ENCODE results near the gene PGBD5. TPM values are rescaled to one million over a fixed set of nuclear protein-coding genes. Genes with fewer than 3 reads are reported as not detected.

PGBD5 gene
- total and polyA plus RNA-seq, 2 of the 13 experiments (the other 11 are each of a cell fraction or from before 2014, with no cell fraction given) = 0.04 to 0.13 TPM

- TF ChIP-seq ZNF30 (CRISPR knock-in tag; IDR thresholded peaks at IDR 0.05) = no peak
- TF ChIP-seq ZNF432 (CRISPR knock-in tag; IDR thresholded peaks at IDR 0.05; ENCODE audit: borderline replicate concordance) = no peak
- no peak for TF ChIP-seq HMGXB4 (CRISPR knock-in tag; IDR thresholded peaks at IDR 0.05; ENCODE audit: borderline replicate concordance in 1 of 2, low read depth in 1 of 2)
- BruUV-seq (replicated peaks) = no TSS peak
- WGBS (ENCODE audit: low lambda C conversion rate) = 2% methylated on average over 10 of the region's 10 CpGs
- Histone ChIP-seq H2AFZ (ENCODE audit: low read length) (no peak overlapping the region), H3K27me3 (ENCODE audit: control insufficient read depth in 1 of 2, insufficient read depth in 2 of 2, low read length in 2 of 2) (peaks cover 0 to 3% of the 10 kb centered on the region in 2 experiments; a peak in 1 of 5 replicates), H3K27ac (ENCODE audit: extremely low read length, insufficient read depth, low read length) (no peak overlapping the region), H3K36me3 (replicated peaks in 1 of 2; ENCODE audit: control insufficient read depth in 1 of 2, insufficient read depth in 2 of 2, low read length in 2 of 2) (no peaks in the 10 kb centered on the region), H3K9ac (ENCODE audit: insufficient read depth, low read depth, low read length) (no peak overlapping the region), H3K79me2 (ENCODE audit: insufficient read depth, low read length) (no peaks in the 10 kb centered on the region), H4K20me1 (ENCODE audit: insufficient read depth, low read length) (no peaks in the 10 kb centered on the region), H3K4me1 (ENCODE audit: insufficient read depth, low read length) (no peaks in the 10 kb centered on the region), H3K9me3 (ENCODE audit: low read length) (peaks cover 3% of the 10 kb centered on the region; the same call in 1 of the 2 replicates), H3K4me3 (replicated peaks in 1 of 3; ENCODE audit: insufficient read depth in 1 of 3, low read depth in 2 of 3, low read length in 3 of 3) (no peak overlapping the region), H3K4me2 (ENCODE audit: low read depth, low read length) (no peak overlapping the region)
- ATAC-seq = no peak
- no peak for DNase-seq (ENCODE audit: low spot score)
- FAIRE-seq = no peak
- in situ Hi-C loops (cut with HindIII; ENCODE audit: extremely low pct_ligation_motif_present, low pct_unique_long_range_greater_than_20kb) (no loop called here), intact Hi-C loops (cut with micrococcal nuclease; ENCODE audit: unreplicated experiment) (no loop called here)
- POLR2A ChIA-PET = no interaction called here
- CTCF ChIA-PET (ENCODE audit: low intra/inter-chr PET ratio, low total read pairs) = no interaction called here
These were observed 15.3 kb upstream of the PGBD5 start for GRCh38 chr1:230441183-230442029.

- FAIRE-seq (no peak), DNase-seq (ENCODE audit: low spot score) (no peak), ATAC-seq (no peak)
- Histone ChIP-seq H3K4me3 (replicated peaks in 1 of 3; ENCODE audit: insufficient read depth in 1 of 3, low read depth in 2 of 3, low read length in 3 of 3) (no peak overlapping the region), H4K20me1 (ENCODE audit: insufficient read depth, low read length) (no peaks in the 10 kb centered on the region), H3K9me3 (ENCODE audit: low read length) (peaks cover 3% of the 10 kb centered on the region; the same call in 1 of the 2 replicates), H3K4me2 (ENCODE audit: low read depth, low read length) (no peak overlapping the region), H3K79me2 (ENCODE audit: insufficient read depth, low read length) (no peaks in the 10 kb centered on the region), H3K9ac (ENCODE audit: insufficient read depth, low read depth, low read length) (no peak overlapping the region), H3K27me3 (ENCODE audit: control insufficient read depth in 1 of 2, insufficient read depth in 2 of 2, low read length in 2 of 2) (peaks cover 0 to 3% of the 10 kb centered on the region in 2 experiments; a peak in 1 of 5 replicates), H2AFZ (ENCODE audit: low read length) (no peak overlapping the region), H3K36me3 (replicated peaks in 1 of 2; ENCODE audit: control insufficient read depth in 1 of 2, insufficient read depth in 2 of 2, low read length in 2 of 2) (no peaks in the 10 kb centered on the region), H3K27ac (ENCODE audit: extremely low read length, insufficient read depth, low read length) (no peak overlapping the region), H3K4me1 (ENCODE audit: insufficient read depth, low read length) (no peaks in the 10 kb centered on the region)
- no TSS peak for BruUV-seq (replicated peaks)
- ChIA-PET POLR2A (interaction anchor here (0.6 kb wide), 1 partner anchor 216 kb away, joined by 3 read pairs; no protein-coding TSS in a partner anchor), CTCF (ENCODE audit: low intra/inter-chr PET ratio, low total read pairs) (no interaction called here)
- in situ Hi-C loops (cut with HindIII; ENCODE audit: extremely low pct_ligation_motif_present, low pct_unique_long_range_greater_than_20kb) = no loop called here
- intact Hi-C loops (cut with micrococcal nuclease; ENCODE audit: unreplicated experiment) = no loop called here
- 62% methylated on average over 1 of the region's 1 CpG for WGBS (ENCODE audit: low lambda C conversion rate)
- TF ChIP-seq CSRNP2 (CRISPR knock-in tag; conservative IDR thresholded peaks at IDR 0.05; ENCODE audit: low read depth) (no peak), NCOA2 (CRISPR knock-in tag; IDR thresholded peaks at IDR 0.05) (no peak), SIN3B (IDR thresholded peaks at IDR 0.05; ENCODE audit: low read length) (no peak), ZNF484 (CRISPR knock-in tag; IDR thresholded peaks at IDR 0.05; ENCODE audit: borderline replicate concordance, low read depth) (no peak), ZNF776 (CRISPR knock-in tag; IDR thresholded peaks at IDR 0.05) (no peak), RAD51 (IDR thresholded peaks at IDR 0.05; ENCODE audit: borderline replicate concordance) (no peak), ETV6 (CRISPR knock-in tag; conservative IDR thresholded peaks at IDR 0.05) (no peak), PITX1 (CRISPR knock-in tag; IDR thresholded peaks at IDR 0.05) (no peak), TCF12 (IDR thresholded peaks at IDR 0.05) (no peak), TCF12 (CRISPR knock-in tag; IDR thresholded peaks at IDR 0.05) (no peak), CCDC6 (CRISPR knock-in tag; IDR thresholded peaks at IDR 0.05) (no peak), TBL1XR1 (IDR thresholded peaks at IDR 0.05; ENCODE audit: borderline replicate concordance, low read length, partially characterized antibody) (no peak)
These were observed 9.0 kb upstream of the PGBD5 start for GRCh38 chr1:230435108-230435507.
